ENCODE results near the gene MCRIP2.

GRCh38 chr16:648781-649589, 7.4 kb downstream of the MCRIP2 start, which contains the start of gene WDR90:
- no peak for TF ChIP-seq POLR2A (IDR thresholded peaks at IDR 0.05)
- TF ChIP-seq CTCF (IDR thresholded peaks at IDR 0.05), result no peak

Measured in testis (tissue), 2 donors.